ENCODE measurements around the gene BTG2. TPM values are rescaled to one million over a fixed set of nuclear protein-coding genes. Genes with fewer than 3 reads are reported as not detected.
"Not testable (repeated sequence)": the region's sequence is repeated elsewhere in the genome, so short reads cannot be mapped to it uniquely, and the experiment has no call there.

BTG2 gene
- total RNA-seq, 1 donor from 2014 or later: 68.9 TPM

DNA sequence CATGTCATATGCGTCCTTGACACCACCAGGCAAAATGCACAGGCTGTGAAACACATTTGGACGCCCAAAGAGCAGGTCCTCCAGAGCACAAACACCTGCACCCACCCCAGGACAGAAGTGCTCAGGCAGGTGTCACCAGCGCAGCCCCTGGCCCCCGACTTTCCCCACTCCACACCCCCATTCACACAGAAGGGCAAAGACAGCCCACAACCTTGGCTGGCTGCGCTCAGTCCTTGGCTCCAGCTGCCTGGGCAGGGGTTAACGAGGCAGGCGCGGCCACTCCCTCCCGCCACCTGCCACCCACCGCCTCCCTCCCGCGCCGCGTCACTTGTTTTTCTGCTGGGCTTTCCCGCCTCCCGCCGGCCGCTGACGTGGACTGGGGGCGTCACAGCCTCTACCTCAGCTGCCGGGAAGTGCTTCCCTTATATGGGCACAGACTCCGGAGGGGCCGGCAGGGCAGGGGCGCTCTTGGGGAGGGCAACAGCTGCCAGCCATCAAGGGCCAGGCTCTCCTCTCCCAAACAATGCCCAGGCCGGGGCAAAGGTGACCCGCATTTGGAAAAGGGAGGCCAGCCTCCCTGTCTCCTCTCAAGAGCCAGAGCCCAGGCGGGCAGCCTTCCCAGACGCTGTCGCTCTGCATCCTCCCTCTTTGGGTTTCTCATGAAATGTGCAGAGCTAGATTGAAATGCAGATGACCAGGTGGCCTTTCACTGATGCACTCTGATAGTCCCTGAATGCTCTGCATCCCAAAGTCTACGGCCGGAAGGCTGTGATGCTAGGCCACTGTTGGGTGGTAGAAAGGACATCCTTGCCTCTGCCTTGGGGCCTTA, 14.8 kb upstream of the BTG2 start:
- intact Hi-C loops (cut with micrococcal nuclease): no loop called here

DNA sequence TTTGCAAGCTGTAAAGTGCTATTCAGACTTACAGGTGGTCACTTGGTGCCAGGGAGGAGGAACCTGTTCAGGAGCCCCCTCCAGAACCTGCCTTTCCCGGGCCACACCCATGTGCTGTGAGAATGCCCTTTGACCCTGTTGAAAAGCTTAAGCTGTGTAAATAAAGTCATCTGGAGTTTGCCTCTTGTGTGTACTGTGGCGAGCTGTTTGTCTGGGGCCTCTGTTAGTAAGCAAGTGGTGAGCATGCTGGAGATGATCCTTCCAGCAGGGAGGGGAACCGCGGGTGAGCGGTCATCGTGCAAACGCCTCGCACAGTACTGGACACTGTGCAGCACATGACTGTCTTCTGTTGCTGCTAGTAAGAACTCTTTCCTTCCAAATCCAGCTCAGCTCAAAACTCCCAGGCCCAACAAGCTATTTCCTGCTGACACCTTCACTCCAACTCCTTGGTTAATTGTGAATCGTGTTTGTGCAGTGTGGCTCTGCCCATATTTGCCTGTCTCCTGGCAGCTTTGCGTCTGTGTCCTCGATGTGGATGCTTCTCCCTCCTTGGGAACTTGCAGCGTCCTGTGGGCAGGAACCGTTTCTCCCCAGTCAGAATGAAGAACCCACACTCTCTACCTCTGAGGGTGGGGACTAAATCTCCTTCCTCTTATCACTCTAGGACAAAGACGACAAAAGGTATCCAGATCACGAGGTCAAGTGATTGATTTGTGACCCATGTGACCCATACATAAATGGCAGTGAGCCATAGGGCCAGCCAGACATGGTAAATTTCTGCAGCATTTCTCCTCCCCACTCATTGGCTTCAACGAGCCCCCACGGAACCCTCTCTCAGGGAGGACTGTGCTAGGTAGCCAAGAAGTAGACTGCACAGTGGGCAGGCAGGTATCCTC, 13.9 kb upstream of the BTG2 start:
- intact Hi-C loops (cut with micrococcal nuclease): no loop called here

DNA sequence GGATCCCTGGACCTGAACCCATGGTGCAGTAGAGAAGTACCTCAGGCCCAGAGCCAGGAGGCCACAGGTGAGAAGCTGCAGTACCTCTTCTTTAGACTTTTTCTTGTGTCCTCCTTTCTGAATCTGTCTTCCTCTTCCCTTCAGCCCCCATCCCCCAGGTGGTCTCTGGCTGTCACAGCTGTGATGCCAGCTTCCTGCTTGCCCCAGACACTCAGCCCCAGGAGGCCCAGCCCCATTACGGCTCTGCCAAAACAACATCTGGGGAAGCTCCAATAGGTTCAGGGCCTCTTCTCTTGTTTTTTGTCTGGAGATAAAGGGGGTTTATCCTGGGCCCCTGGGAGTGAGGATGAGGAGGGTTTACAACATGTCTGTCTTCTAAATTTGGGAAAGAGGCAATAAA, 9.5 kb upstream of the BTG2 start:
- intact Hi-C loops (cut with micrococcal nuclease): no loop called here

DNA sequence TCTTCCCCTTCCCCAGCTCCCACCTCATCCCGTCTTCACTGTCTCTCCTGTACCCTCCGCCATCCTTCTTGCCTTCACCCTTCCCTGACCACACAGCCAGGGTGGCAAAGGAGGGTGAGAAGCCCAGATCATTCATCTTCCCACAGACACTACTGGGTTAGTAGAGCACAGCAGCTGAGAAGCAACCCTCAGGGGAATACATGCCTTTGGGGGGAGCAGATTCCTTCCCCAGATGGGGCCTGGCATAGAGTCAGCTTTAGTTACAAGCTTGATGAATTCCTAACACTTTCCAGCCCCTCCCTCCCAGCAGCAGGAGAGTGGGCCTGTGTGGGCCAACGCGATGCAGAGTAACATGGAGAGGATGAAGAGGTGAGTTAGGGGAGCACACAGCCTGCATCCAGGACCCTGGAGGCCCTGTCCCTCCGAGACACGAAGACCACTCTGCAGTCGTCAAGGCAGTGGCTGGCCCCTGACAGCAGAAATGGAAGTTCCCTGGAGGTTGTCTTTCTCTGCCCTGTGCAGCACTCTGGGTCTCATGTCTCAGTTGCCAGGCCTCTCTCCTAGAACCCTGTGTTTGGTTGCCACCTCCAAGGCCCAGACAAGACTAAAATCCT, 8.8 kb upstream of the BTG2 start:
- intact Hi-C loops (cut with micrococcal nuclease): no loop called here

DNA sequence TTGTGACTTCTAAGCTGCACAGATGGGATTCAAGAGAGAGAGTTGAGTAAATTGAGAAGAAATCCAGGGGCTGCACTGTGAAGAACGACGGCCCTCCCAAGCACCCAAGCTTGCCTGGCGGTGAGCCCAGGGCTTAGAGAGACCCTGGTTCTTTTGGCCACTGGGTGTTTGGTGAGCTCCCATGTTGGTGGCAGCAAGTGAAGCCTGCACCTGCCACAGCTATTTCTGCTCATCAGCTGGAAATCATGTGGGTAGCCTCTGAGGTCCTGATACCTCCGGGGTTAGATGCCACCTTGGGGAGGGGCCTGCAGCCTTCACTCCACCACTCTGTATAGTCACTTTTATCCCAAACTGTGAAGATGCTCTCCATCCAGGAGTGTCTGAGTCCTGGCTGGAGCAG, 6.2 kb upstream of the BTG2 start:
- intact Hi-C loops (cut with micrococcal nuclease): no loop called here

DNA sequence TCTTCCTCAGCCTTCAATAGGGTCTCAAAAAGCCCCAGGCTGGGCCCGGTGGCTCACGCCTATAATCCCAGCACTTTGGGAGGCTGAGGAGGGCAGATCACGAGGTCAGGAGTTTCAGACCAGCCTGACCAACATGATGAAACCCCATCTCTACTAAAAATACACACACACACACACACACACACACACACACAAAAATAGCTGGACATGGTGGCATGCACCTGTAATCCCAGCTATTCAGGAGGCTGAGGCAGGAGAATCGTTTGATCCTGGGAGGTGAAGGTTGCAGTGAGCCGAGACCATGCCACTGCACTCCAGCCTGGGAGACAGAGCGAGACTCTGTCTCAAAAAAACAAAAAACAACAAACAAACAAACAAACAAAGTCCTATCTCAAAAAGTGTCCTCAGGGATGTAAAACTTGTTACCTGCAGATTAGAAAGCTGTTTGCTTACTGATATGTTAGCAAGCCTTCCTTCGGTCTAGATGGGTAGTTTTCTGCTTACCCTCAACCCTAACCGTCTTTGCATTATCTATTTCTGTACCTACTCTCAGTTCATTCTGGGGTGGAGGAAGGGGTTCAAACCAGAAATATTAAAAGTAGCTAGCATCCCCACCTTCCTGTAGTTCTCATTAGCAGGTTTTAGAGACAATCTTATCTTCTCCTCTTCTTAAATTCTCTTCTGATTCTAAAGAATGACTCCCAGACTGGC, 5.4 kb upstream of the BTG2 start:
- intact Hi-C loops (cut with micrococcal nuclease): not testable (repeated sequence)

DNA sequence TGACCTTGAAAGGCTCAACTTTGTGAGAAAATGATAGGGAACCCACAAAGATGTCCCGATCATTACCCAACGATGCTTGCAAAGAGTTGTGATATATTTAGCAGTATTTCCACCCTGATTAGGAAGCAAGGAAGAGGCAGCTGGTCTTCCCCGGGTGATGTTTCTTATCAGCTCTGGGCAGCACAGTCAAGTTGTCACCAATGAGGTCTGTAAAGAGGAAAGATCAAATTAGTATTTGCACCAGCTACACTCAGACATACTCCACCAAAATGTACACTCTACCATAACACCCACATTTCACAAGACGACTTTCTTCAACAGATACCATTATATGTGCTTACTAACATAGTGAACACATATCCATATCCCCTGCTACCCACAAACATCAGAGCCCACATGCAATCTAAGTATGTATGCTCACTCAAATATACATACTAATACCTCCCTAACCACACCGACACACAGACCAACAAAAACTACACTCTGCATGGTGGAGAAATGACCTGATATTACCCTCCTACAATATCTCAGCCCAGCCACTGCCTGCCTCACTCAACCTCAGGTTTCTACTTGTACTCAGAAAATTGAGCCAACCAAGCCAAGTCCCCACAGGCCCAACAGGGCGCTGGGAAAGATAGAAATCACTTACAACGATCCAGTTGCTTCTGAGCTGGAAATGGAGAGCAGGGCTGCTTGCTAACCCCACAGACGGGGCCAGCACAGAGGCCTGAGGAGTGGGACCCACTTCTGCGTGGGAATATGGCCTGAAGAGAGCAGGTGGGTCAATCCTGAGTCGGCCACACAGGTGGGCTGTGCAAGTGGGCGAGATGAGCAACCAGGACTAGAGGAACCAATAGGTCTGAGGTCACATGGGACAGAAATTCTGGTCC, 4.6 kb upstream of the BTG2 start:
- intact Hi-C loops (cut with micrococcal nuclease): no loop called here

DNA sequence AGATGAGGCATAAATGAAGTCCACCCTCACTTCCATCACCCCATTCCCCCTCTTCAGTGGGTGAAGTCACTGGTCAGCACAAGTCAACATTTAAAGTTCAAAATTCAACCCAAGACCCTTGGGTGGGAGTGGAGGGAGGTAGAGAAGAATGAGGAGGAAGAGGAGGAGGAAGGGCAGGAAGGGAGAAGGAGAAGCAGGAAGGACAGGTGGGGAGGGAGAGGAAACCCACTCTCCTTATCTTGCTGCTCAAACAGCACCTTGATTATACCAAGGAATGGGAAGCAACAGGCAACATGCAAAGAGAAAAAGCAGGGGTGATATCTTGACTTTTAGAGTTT, 4.0 kb upstream of the BTG2 start:
- intact Hi-C loops (cut with micrococcal nuclease): no loop called here

DNA sequence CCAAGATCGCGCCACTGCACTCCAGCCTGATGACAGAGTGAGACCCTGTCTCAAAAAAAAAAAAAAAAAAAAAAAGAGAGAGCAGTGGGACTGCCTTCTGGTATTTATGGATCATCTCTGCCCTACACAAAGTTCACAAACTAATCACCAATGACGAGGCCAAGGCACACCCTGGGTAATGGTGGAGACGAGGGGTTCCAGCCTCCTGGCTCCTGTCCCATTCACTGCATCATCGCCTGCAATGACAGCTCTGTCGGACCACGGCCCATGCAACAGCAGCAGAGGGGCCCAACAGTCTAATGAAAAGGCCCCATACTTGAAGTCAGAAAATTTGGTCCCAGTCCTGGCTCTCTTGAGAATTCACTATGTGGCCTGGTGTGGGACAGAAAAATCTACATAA, 2.9 kb upstream of the BTG2 start:
- intact Hi-C loops (cut with micrococcal nuclease): no loop called here

DNA sequence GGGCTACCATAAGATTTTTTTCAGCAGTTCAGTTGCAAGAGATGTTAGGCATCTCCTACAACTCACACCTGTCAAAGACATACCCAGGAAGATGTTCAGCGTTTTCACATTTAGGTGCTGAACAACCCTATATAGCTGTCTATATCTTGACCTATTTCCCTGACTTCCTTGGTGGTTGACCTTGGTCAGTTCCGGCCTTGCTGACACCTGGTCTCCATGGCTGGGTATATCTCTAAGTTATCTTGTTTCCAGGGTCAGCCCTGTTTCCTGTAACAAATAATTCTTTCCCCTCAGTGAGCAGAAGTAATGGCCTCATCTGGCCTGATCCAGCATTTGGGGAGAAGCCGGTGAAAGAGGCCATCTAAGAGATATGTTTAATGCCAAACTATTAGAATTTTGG, 2.4 kb upstream of the BTG2 start:
- intact Hi-C loops (cut with micrococcal nuclease): no loop called here

DNA sequence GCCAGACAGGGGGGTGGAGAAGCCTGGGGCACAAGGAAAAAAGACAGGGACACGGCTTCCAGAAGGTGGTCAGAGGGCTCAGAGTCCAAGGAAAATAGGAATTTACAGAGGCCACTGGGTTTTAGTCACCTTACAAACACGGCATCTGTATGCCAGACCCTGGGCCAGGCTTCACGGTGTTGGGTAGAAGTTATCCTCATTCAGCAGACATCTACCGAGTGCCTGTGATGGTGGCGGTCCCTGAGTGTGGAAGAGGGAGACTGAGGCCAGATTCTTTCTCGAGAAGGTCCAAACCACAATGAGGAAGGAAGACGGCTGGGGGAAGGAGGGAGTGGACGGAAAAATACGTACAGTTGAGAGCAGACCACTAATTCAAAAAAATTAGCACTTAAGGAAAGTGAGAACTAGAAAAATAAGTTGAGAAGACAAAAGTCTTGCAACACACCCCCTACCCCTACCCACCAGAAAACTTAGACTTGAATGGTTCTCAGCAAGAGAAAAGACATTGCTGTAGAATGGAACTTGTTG, 864 bp upstream of the BTG2 start:
- intact Hi-C loops (cut with micrococcal nuclease): no loop called here

DNA sequence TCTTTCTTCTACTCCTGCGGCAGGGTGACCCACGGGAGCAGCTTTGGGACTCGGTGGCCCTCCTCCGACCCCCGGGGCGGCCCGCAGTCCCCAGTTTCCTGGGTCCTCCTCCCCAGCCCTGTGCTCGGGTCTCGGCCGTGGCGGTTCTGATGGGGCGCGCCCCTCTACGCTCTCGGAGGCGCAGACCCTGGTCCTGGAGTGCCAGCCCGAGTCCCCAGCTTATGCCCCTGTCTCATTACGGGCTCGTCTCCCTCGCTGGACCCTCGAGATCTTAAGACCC, 430 bp downstream of the BTG2 start:
- intact Hi-C loops (cut with micrococcal nuclease): loop anchor here (1.0 kb wide), 5 partner anchors 16 to 33 kb away; no protein-coding TSS in a partner anchor

DNA sequence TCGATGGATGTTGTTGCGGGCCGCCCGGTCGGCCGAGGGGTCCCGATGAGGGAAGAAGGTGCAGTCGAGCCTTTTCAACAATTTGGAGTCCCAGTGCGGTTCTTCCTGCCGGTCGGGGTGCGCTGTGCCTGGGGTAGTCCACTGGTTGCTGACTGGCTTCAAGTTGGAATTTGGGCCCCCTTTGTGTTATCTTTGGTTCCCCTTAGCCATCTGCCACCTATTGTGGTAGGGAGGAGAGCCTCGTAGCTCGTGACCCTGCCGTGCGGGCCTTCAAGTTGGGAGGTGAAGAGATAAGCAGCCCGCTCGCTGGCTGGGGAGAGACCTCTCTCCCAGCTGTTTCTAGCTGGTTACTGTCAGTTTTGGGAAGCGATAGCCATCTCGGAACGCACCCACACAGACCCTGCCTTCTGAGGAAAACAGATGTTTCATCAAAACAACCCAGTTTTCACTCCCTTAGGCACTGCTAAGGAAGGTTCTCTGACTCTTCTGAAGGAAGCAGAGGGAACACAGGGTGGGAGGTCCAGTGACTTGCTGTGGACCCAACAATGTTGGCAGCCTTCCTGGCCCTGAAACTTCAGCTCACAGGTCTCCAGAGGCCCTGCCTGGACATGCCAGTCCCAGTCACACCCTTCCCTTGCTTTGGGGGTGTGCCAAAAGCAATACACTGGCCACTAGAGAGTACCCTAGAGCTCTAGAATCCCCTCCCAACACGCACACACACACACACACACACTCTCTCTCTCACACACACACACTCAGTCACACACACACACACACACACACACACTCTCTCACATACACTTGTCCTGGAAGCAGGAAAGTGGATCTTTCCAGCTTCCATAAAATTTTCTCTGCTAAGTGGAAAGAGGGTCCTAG, 1.0 kb downstream of the BTG2 start:
- intact Hi-C loops (cut with micrococcal nuclease): no loop called here

DNA sequence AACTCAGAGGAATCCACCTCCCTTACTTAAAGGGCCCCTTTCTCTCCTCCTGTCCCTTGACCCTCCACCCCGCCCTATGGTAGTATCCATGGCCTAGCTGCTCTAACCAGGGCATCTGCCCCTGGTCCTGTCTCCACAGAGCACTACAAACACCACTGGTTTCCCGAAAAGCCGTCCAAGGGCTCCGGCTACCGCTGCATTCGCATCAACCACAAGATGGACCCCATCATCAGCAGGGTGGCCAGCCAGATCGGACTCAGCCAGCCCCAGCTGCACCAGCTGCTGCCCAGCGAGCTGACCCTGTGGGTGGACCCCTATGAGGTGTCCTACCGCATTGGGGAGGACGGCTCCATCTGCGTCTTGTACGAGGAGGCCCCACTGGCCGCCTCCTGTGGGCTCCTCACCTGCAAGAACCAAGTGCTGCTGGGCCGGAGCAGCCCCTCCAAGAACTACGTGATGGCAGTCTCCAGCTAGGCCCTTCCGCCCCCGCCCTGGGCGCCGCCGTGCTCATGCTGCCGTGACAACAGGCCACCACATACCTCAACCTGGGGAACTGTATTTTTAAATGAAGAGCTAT, 1.7 kb downstream of the BTG2 start:
- intact Hi-C loops (cut with micrococcal nuclease): no loop called here

DNA sequence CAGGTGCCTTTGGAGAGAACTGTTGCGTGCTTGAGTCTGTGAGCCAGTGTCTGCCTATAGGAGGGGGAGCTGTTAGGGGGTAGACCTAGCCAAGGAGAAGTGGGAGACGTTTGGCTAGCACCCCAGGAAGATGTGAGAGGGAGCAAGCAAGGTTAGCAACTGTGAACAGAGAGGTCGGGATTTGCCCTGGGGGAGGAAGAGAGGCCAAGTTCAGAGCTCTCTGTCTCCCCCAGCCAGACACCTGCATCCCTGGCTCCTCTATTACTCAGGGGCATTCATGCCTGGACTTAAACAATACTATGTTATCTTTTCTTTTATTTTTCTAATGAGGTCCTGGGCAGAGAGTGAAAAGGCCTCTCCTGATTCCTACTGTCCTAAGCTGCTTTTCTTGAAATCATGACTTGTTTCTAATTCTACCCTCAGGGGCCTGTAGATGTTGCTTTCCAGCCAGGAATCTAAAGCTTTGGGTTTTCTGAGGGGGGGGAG, 2.4 kb downstream of the BTG2 start:
- intact Hi-C loops (cut with micrococcal nuclease): no loop called here

DNA sequence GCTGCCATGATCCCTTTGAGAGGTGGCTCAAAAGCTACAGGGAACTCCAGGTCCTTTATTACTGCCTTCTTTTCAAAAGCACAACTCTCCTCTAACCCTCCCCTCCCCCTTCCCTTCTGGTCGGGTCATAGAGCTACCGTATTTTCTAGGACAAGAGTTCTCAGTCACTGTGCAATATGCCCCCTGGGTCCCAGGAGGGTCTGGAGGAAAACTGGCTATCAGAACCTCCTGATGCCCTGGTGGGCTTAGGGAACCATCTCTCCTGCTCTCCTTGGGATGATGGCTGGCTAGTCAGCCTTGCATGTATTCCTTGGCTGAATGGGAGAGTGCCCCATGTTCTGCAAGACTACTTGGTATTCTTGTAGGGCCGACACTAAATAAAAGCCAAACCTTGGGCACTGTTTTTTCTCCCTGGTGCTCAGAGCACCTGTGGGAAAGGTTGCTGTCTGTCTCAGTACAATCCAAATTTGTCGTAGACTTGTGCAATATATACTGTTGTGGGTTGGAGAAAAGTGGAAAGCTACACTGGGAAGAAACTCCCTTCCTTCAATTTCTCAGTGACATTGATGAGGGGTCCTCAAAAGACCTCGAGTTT, 3.1 kb downstream of the BTG2 start:
- intact Hi-C loops (cut with micrococcal nuclease): no loop called here

DNA sequence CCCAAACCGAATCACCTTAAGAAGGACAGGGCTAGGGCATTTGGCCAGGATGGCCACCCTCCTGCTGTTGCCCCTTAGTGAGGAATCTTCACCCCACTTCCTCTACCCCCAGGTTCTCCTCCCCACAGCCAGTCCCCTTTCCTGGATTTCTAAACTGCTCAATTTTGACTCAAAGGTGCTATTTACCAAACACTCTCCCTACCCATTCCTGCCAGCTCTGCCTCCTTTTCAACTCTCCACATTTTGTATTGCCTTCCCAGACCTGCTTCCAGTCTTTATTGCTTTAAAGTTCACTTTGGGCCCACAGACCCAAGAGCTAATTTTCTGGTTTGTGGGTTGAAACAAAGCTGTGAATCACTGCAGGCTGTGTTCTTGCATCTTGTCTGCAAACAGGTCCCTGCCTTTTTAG, 3.6 kb downstream of the BTG2 start:
- intact Hi-C loops (cut with micrococcal nuclease): no loop called here

Measured in T-helper 2 cell treated with Interferon-gamma antibody and Interleukin-4, amounts not matched to agents 100 ng/mL and 5 ng/mL, for 36 hours (primary cell).